HG02642 (cell line): Measurements from ENCODE around the gene LGR6.
"Not testable (repeated sequence)": the region's sequence is repeated elsewhere in the genome, so short reads cannot be mapped to it uniquely, and the experiment has no call there.

ENCODE experiments used
- ATAC-seq: cut with Tn5 transposase; IDR thresholded peaks from one replicate; pipeline ENCODE4 v1.9.1; 2021; ENCODE audit warnings: mild to moderate bottlenecking; ENCODE audit not compliant: unreplicated experiment, poor library complexity

Gene LGR6

GRCh38 chr1:202254454-202255252 is 61.1 kb downstream of the LGR6 start:
- no peak for ATAC-seq

- ATAC-seq = no peak
These were observed 61.7 kb downstream of the LGR6 start for GRCh38 chr1:202255343-202255742.

- no peak for ATAC-seq
These were observed 66.1 kb downstream of the LGR6 start for GRCh38 chr1:202259705-202260104.

GRCh38 chr1:202261209-202261958 is 67.8 kb downstream of the LGR6 start:
- ATAC-seq = not testable (repeated sequence)

GRCh38 chr1:202263628-202264027 is 70.0 kb downstream of the LGR6 start:
- no peak for ATAC-seq

GRCh38 chr1:202264300-202264699 is 70.7 kb downstream of the LGR6 start:
- no peak for ATAC-seq

- no peak for ATAC-seq
These were observed 71.1 kb downstream of the LGR6 start for GRCh38 chr1:202264726-202265125.

- ATAC-seq = no peak
These were observed 72.6 kb downstream of the LGR6 start for GRCh38 chr1:202266061-202266765.

GRCh38 chr1:202268032-202268431 is 74.4 kb downstream of the LGR6 start:
- no peak for ATAC-seq

- no peak for ATAC-seq
These were observed 75.2 kb downstream of the LGR6 start for GRCh38 chr1:202268817-202269216.

- no peak for ATAC-seq
These were observed 77.3 kb downstream of the LGR6 start for GRCh38 chr1:202270871-202271326.

- no peak for ATAC-seq
These were observed 78.7 kb downstream of the LGR6 start for GRCh38 chr1:202272103-202272845.

- no peak for ATAC-seq
These were observed 81.0 kb downstream of the LGR6 start for GRCh38 chr1:202274611-202275010.

- no peak for ATAC-seq
These were observed 81.6 kb downstream of the LGR6 start for GRCh38 chr1:202275061-202275770.

- no peak for ATAC-seq
These were observed 82.6 kb downstream of the LGR6 start for GRCh38 chr1:202276081-202276715.

- ATAC-seq = no peak
These were observed 83.3 kb downstream of the LGR6 start for GRCh38 chr1:202276920-202277319.

GRCh38 chr1:202278751-202279150 is 85.2 kb downstream of the LGR6 start:
- no peak for ATAC-seq

- no peak for ATAC-seq
These were observed 86.2 kb downstream of the LGR6 start for GRCh38 chr1:202279806-202280205.

GRCh38 chr1:202280595-202280994 is 87.0 kb downstream of the LGR6 start:
- no peak for ATAC-seq
